ENCODE measurements around the gene COMT. TPM values are rescaled to one million over a fixed set of nuclear protein-coding genes. Genes with fewer than 3 reads are reported as not detected.

The COMT gene
- total and polyA plus RNA-seq, 4 donors: 75.3 to 430 (median 146) TPM

- H3K27ac ChIP-seq (ENCODE audit: low read depth in 1 of 2, low read length in 2 of 2): peak overlapping the region; percentile 4 to 13
- H3K9ac ChIP-seq (ENCODE audit: low read depth in 1 of 2, low read length in 2 of 2): no peak overlapping the region
These were observed 49.7 kb downstream of the COMT start for GRCh38 chr22:19991395-19991644.

More at GRCh38 chr22:19991395-19991644, 49.7 kb downstream of the COMT start:
- Histone ChIP-seq H3K4me3 (ENCODE audit: low read depth in 1 of 3, low read length in 3 of 3) (no peak overlapping the region), H3K27me3 (ENCODE audit: control insufficient read depth in 4 of 4, insufficient read depth in 4 of 4, low read length in 3 of 4) (no peaks in the 10 kb centered on the region), H3K9me3 (ENCODE audit: control insufficient read depth in 4 of 4, low read length in 3 of 4) (no peaks in the 10 kb centered on the region), H3K36me3 (ENCODE audit: control insufficient read depth in 4 of 4, insufficient read depth in 3 of 4, low read depth in 1 of 4, low read length in 3 of 4) (no peaks in the 10 kb centered on the region), H3K4me1 (ENCODE audit: control insufficient read depth in 4 of 4, insufficient read depth in 4 of 4, low read length in 3 of 4) (peaks cover 2 to 41% (median 27%) of the 10 kb centered on the region in 4 donors)
- DNase-seq (ENCODE audit: low spot score): no peak
- no peak for TF ChIP-seq EGR1 (IDR thresholded peaks at IDR 0.05; ENCODE audit: low read depth in 2 of 2)
- no peak for TF ChIP-seq YY1 (IDR thresholded peaks at IDR 0.05)
- no peak for TF ChIP-seq FOXA2 (IDR thresholded peaks at IDR 0.05)
- no peak for TF ChIP-seq TAF1 (conservative IDR thresholded peaks at IDR 0.05)
- no peak for TF ChIP-seq JUND (IDR thresholded peaks at IDR 0.05)
- no peak for TF ChIP-seq RAD21 (IDR thresholded peaks at IDR 0.05)
- no peak for TF ChIP-seq RXRA (IDR thresholded peaks at IDR 0.05)
- TF ChIP-seq FOXA1 (IDR thresholded peaks at IDR 0.05): no peak
- TF ChIP-seq NR2F2 (IDR thresholded peaks at IDR 0.05): no peak
- TF ChIP-seq MAX (IDR thresholded peaks at IDR 0.05): no peak
- TF ChIP-seq REST (IDR thresholded peaks at IDR 0.05): no peak
- no peak for TF ChIP-seq ZBTB33 (IDR thresholded peaks at IDR 0.05)
- TF ChIP-seq CTCF (IDR thresholded peaks at IDR 0.05; ENCODE audit: low read depth, low read length, missing input control): no peak
- TF ChIP-seq GABPA (IDR thresholded peaks at IDR 0.05 in 1 of 2, conservative IDR thresholded peaks at IDR 0.05 in 1 of 2): no peak
- no peak for TF ChIP-seq HNF4G (IDR thresholded peaks at IDR 0.05)
- TF ChIP-seq ATF3 (IDR thresholded peaks at IDR 0.05): no peak
- TF ChIP-seq HNF4A (conservative IDR thresholded peaks at IDR 0.05): no peak
- no peak for TF ChIP-seq SP1 (IDR thresholded peaks at IDR 0.05)

Measured in liver (tissue), 9 donors.